ENCODE results near the gene TFB1M.
"Not testable (repeated sequence)": the region's sequence is repeated elsewhere in the genome, so short reads cannot be mapped to it uniquely, and the experiment has no call there.

TFB1M gene

DNA sequence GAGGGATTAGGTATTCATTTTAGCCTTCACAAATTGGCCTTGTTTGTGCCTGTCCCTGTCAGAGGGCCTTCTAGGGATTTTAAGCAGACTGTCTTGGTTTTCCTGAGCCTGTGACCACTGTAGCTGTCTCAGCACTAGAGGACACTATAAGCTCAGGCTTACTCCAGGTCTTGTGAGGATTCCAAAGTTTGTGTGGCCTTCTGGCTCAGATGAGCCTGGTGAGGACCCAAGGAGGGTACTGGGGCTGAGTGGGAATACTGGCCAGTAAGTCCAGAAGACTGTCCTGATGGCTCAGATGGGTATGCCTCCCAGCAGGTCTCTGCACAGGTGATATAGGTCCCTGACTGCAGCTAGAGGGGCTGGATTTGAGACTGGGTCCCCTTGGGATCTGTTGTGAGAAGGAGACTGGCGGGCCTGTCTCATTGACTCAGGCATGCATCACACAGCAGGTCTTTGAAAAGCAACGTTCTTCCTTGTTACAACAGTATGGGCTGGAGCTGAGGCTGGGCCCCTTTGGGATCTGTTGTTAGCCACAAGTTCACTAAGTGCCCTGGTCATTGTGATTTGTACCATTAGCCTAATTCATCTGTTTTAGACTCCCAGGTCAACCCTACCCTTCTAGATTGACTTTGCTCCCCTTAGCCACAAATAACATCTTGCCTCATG lies 26.3 kb upstream of the TFB1M start:
- TF ChIP-seq CTCF (IDR thresholded peaks at IDR 0.05; ENCODE audit: low read depth, low read length) = peak; percentile 69
- H3K4me3 ChIP-seq (ENCODE audit: low read depth, low read length) = no peak overlapping the region
- in situ Hi-C loops (cut with HindIII; ENCODE audit: low sequenced_read_pairs) = no loop called here
- DNase-seq (ENCODE audit: low read depth, low spot score) = peak; percentile 64

DNA sequence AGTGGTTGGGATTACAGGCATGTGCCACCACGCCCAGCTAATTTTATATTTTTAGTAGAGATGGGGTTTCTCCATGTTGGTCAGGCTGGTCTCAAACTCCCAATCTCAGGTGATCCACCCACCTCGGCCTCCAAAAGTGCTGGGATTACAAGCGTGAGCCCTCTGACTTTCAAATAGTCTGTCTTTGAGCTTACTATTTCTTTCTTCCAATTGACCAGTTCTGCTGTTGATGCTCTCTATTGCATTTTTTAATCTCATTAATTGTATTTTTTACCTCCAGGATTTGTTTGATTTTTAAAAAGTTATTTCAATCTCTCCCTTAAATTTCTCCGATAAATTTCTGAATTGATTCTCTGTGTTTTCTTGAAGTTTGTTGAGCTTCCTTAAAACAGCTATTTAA lies 25.6 kb upstream of the TFB1M start:
- DNase-seq (ENCODE audit: low read depth, low spot score); in situ Hi-C loops (cut with HindIII; ENCODE audit: low sequenced_read_pairs); H3K4me3 ChIP-seq (ENCODE audit: low read depth, low read length): not testable (repeated sequence)

- in situ Hi-C loops (cut with HindIII; ENCODE audit: low sequenced_read_pairs); DNase-seq (ENCODE audit: low read depth, low spot score); H3K4me3 ChIP-seq (ENCODE audit: low read depth, low read length): not testable (repeated sequence)
These were observed 24.0 kb upstream of the TFB1M start for GRCh38 chr6:155338237-155338636.

DNA sequence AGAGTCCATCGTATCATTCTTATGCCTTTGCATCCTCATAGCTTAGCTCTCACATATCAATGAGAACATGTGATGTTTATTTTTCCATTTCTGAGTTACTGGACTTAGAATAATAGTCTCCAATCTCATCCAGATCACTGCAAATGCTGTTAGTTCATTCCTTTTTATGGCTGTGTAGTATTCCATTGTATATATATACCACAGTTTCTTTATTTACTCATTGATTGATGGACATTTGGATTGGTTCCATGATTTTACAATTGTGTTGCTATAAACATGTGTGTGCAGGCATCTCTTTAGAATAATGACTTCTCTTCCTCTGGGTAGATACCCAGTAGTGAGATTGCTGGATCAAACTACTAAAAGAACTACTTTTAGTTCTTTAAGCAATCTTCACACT lies 21.0 kb upstream of the TFB1M start:
- no peak overlapping the region for H3K4me3 ChIP-seq (ENCODE audit: low read depth, low read length)
- no peak for DNase-seq (ENCODE audit: low read depth, low spot score)
- in situ Hi-C loops (cut with HindIII; ENCODE audit: low sequenced_read_pairs) = no loop called here
- TF ChIP-seq CTCF (IDR thresholded peaks at IDR 0.05; ENCODE audit: low read depth, low read length) = no peak

GRCh38 chr6:155334073-155334472 lies 19.8 kb upstream of the TFB1M start:
- DNase-seq (ENCODE audit: low read depth, low spot score); in situ Hi-C loops (cut with HindIII; ENCODE audit: low sequenced_read_pairs); H3K4me3 ChIP-seq (ENCODE audit: low read depth, low read length): not testable (repeated sequence)

DNA sequence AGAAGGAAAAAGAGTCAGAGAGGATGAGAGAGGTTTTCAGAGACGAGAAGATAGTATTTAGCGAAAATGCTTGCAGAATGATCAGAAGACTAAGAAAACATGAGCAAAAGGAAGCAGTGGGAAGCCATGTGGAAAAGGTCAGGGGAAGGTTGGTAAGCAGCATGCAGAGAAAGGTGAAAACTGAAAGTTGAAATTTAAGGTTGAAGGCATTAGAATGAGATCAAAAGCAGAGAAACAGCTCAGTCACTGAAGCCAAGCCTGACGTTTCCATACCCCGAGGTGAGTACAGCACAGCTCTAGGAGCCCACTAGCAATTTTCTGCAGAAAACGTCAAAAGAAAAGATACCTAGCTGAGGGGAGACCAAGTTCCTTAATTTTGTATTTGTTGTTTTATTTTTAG lies 19.1 kb upstream of the TFB1M start:
- in situ Hi-C loops (cut with HindIII; ENCODE audit: low sequenced_read_pairs) = no loop called here
- DNase-seq (ENCODE audit: low read depth, low spot score) = peak; percentile 37

GRCh38 chr6:155330922-155331321 lies 16.6 kb upstream of the TFB1M start:
- H3K4me3 ChIP-seq (ENCODE audit: low read depth, low read length) = no peak overlapping the region
- no peak for DNase-seq (ENCODE audit: low read depth, low spot score)

More for the DNA sequence above, 19.1 kb upstream of the TFB1M start:
- TF ChIP-seq CTCF (IDR thresholded peaks at IDR 0.05; ENCODE audit: low read depth, low read length) = no peak
- H3K4me3 ChIP-seq (ENCODE audit: low read depth, low read length) = no peak overlapping the region

More at GRCh38 chr6:155330922-155331321, 16.6 kb upstream of the TFB1M start:
- in situ Hi-C loops (cut with HindIII; ENCODE audit: low sequenced_read_pairs) = no loop called here
- no peak for TF ChIP-seq CTCF (IDR thresholded peaks at IDR 0.05; ENCODE audit: low read depth, low read length)

Data from astrocyte of the spinal cord (primary cell).